ENCODE data around the gene SLC29A2. TPM values are rescaled to one million over a fixed set of nuclear protein-coding genes. Genes with fewer than 3 reads are reported as not detected.
"Not testable (repeated sequence)": the region's sequence is repeated elsewhere in the genome, so short reads cannot be mapped to it uniquely, and the experiment has no call there.

SLC29A2 gene
- total and polyA plus RNA-seq, 8 donors = 7.4 to 22.8 (median 9.6) TPM

- H3K36me3 ChIP-seq = no peaks in the 10 kb centered on the region
- DNase-seq (no peak), ATAC-seq (no peak)
- no peak overlapping the region for H3K4me3 ChIP-seq
- peaks cover 6 to 62% of the 10 kb centered on the region in 2 donors for H3K27me3 ChIP-seq
- H3K4me1 ChIP-seq = peaks cover 6 to 10% of the 10 kb centered on the region in 2 donors
- no peaks in the 10 kb centered on the region for H3K9me3 ChIP-seq
- no peak overlapping the region for H3K27ac ChIP-seq
- intact Hi-C loops (cut with DNase I) = no loop called here
- TF ChIP-seq, protein P1, sequence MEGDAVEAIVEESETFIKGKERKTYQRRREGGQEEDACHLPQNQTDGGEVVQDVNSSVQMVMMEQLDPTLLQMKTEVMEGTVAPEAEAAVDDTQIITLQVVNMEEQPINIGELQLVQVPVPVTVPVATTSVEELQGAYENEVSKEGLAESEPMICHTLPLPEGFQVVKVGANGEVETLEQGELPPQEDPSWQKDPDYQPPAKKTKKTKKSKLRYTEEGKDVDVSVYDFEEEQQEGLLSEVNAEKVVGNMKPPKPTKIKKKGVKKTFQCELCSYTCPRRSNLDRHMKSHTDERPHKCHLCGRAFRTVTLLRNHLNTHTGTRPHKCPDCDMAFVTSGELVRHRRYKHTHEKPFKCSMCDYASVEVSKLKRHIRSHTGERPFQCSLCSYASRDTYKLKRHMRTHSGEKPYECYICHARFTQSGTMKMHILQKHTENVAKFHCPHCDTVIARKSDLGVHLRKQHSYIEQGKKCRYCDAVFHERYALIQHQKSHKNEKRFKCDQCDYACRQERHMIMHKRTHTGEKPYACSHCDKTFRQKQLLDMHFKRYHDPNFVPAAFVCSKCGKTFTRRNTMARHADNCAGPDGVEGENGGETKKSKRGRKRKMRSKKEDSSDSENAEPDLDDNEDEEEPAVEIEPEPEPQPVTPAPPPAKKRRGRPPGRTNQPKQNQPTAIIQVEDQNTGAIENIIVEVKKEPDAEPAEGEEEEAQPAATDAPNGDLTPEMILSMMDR (IDR thresholded peaks at IDR 0.05) = no peak
Measured at GRCh38 chr11:66407651-66408050, 36.1 kb upstream of the SLC29A2 start.

GRCh38 chr11:66393954-66394353, 22.4 kb upstream of the SLC29A2 start:
- no peaks in the 10 kb centered on the region for H3K9me3 ChIP-seq
- no peaks in the 10 kb centered on the region for H3K36me3 ChIP-seq
- H3K4me1 ChIP-seq = no peaks in the 10 kb centered on the region
- no peak for DNase-seq
- no peak overlapping the region for H3K4me3 ChIP-seq
- peaks cover 0 to 39% of the 10 kb centered on the region in 2 donors for H3K27me3 ChIP-seq
- no peak overlapping the region for H3K27ac ChIP-seq
- intact Hi-C loops (cut with DNase I) = no loop called here
- no peak for ATAC-seq
- TF ChIP-seq, protein P1 (IDR thresholded peaks at IDR 0.05) = no peak

DNA sequence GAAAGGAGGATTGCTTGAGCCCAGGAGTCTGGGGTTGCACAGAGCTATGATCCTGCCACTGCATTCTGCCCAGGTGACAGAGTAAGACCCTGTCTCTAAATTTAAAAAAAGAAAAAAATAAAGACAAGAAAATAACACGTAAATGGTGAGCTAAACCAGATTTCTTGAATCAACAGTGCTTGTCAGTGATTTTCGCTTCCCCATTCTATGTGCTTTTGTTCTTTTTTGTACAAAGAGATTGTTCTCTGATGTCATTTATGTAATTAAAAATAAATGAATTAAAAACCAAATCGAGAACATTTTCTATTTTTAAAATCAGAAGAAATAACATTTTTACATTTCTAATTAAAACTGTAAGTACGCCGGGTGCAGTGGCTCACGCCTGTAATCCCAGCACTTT, 19.8 kb upstream of the SLC29A2 start:
- TF ChIP-seq, protein P1 (IDR thresholded peaks at IDR 0.05) = no peak
- intact Hi-C loops (cut with DNase I) = no loop called here
- H3K9me3 ChIP-seq = no peaks in the 10 kb centered on the region
- H3K27ac ChIP-seq = no peak overlapping the region
- ATAC-seq (no peak), DNase-seq (no peak)
- H3K36me3 ChIP-seq = no peaks in the 10 kb centered on the region
- peaks cover 0 to 35% of the 10 kb centered on the region in 2 donors for H3K27me3 ChIP-seq
- peaks cover 0 to 1% of the 10 kb centered on the region in 2 donors for H3K4me1 ChIP-seq
- no peak overlapping the region for H3K4me3 ChIP-seq

GRCh38 chr11:66388780-66389386, 17.3 kb upstream of the SLC29A2 start:
- Histone ChIP-seq H3K4me1 (peaks cover 0 to 3% of the 10 kb centered on the region in 2 donors), H3K36me3 (no peaks in the 10 kb centered on the region), H3K27me3 (peaks cover 0 to 35% of the 10 kb centered on the region in 2 donors), H3K9me3 (no peaks in the 10 kb centered on the region), H3K4me3 (no peak overlapping the region), H3K27ac (no peak overlapping the region)
- TF ChIP-seq, protein P1 (IDR thresholded peaks at IDR 0.05) = peak; percentile 51 to 72
- intact Hi-C loops (cut with DNase I) = loop anchor here in 1 of 2 donors (10.0 kb wide), 1 partner anchor 74 kb away; the partner anchor contains the start of gene CD248
- DNase-seq (peak; percentile 27 to 68 (median 52)), ATAC-seq (peak; percentile 93)

- Histone ChIP-seq H3K4me1 (peaks cover 0 to 3% of the 10 kb centered on the region in 2 donors), H3K4me3 (no peak overlapping the region), H3K9me3 (no peaks in the 10 kb centered on the region), H3K27ac (no peak overlapping the region), H3K36me3 (no peaks in the 10 kb centered on the region), H3K27me3 (peaks cover 0 to 11% of the 10 kb centered on the region in 2 donors)
- TF ChIP-seq, protein P1 (IDR thresholded peaks at IDR 0.05) = peak; percentile 89 to 93
- peak in 3 of 4 donors; percentile 54 to 79 (median 67) for DNase-seq
- peak; percentile 92 for ATAC-seq
- intact Hi-C loops (cut with DNase I) = loop anchor here in 1 of 2 donors (10.0 kb wide), 1 partner anchor 72 kb away; the partner anchor contains the start of gene CD248
Measured at GRCh38 chr11:66386171-66387069, 14.9 kb upstream of the SLC29A2 start.

DNA sequence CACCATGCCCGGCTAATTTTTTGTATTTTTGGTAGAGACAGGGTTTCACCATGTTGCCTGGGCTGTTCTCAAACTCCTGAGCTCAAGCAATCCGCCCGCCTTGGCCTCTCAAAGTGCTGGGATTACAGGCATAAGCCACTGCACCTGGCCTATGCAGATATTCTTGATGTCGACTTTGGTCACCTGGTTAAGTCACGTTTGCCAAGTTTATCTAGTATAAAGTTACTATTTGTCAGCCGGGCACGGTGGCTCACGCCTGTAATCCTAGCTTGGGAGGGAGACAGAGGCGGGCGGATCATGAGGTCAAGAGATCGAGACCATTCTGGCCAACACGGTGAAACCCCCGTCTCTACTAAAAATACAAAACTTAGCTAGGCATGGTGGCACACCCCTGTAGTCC, 12.8 kb upstream of the SLC29A2 start:
- H3K27me3 ChIP-seq, H3K36me3 ChIP-seq, ATAC-seq, H3K4me3 ChIP-seq, H3K27ac ChIP-seq, H3K4me1 ChIP-seq, H3K9me3 ChIP-seq, DNase-seq: not testable (repeated sequence)
- intact Hi-C loops (cut with DNase I) = loop anchor here in 1 of 2 donors (10.0 kb wide), 1 partner anchor 70 kb away; the partner anchor contains the start of gene CD248

DNA sequence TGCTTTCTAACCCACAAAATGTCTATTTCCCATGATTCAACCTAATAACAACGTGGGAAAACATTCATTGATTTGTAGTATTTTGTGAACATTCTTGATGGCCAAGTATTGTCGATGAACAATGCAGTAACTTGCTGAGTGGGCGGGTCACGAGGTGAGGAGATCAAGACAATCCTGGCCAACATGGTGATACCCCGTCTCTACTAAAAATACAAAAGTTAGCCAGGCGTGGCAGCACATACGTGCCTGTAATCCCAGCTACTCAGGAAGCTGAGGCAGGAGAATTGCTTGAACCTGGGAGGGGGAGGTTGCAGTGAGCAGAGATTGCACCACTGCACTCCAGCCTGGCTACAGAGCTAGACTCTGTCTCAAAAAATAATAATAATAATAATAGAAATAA, 8.7 kb upstream of the SLC29A2 start:
- not testable (repeated sequence) for H3K4me3 ChIP-seq, H3K4me1 ChIP-seq, DNase-seq, ATAC-seq, H3K36me3 ChIP-seq, H3K27ac ChIP-seq, H3K9me3 ChIP-seq
- peaks cover 0 to 24% of the 10 kb centered on the region in 2 donors for H3K27me3 ChIP-seq
- intact Hi-C loops (cut with DNase I) = loop anchor here in 1 of 2 donors (10.0 kb wide), 1 partner anchor 65 kb away; the partner anchor contains the start of gene CD248
